Adrenal gland (tissue), 12 donors: ENCODE measurements around the gene SBF1. TPM values are rescaled to one million over a fixed set of nuclear protein-coding genes. Genes with fewer than 3 reads are reported as not detected.

Experiments used
- DNase-seq, 7 donors: peaks; one replicate each; pipeline ENCODE4 v3.0.0-alpha.2; 2019 to 2020
- H3K27ac ChIP-seq, 5 donors: fragments of 200-600 bp; sonication (generic) in 4 of 5; 1 replicate in 3 of 5; 2 replicates in 2 of 5; pipeline versions ENCODE4 v1.5.1 to v1.8.0; 2016 to 2020; ENCODE audit warnings: mild to moderate bottlenecking in 1 of 5
- H3K27me3 ChIP-seq: fragments of 200-600 bp; 2 replicates; pipeline ENCODE4 v1.8.0; 2021
- H3K36me3 ChIP-seq, 2 donors: fragments of 200-600 bp; replicated peaks in 1 of 2; 1 replicate in 1 of 2; 2 replicates in 1 of 2; pipeline versions ENCODE4 v1.5.1 to v1.8.0; 2018 to 2022
- H3K4me1 ChIP-seq, 2 donors: fragments of 200-600 bp; replicated peaks in 1 of 2; 1 replicate in 1 of 2; 2 replicates in 1 of 2; pipeline versions ENCODE4 v1.5.1 to v1.8.0; 2018 to 2021
- H3K4me3 ChIP-seq, 4 donors: fragments of 200-600 bp; sonication (generic) in 3 of 4; one replicate each; pipeline ENCODE4 v1.5.1; 2016 to 2018
- H3K9me3 ChIP-seq, 3 donors: fragments of 200-600 bp; sonication (generic) in 1 of 3; replicated peaks in 1 of 3; 1 replicate in 2 of 3; 2 replicates in 1 of 3; pipeline versions ENCODE4 v1.5.1 to v1.8.0; 2016 to 2021
- POLR2A ChIP-seq, 2 donors: fragments of 450-650 bp; IDR thresholded peaks; one replicate each; pipeline ENCODE4 v1.6.1; 2017; ENCODE audit warnings: antibody characterized with exemption in 2 of 2, mild to moderate bottlenecking in 2 of 2, moderate library complexity in 1 of 2
- WGBS, 4 donors: extraction: QIAGEN DNeasy Blood & Tissue Kit in 2 of 4; methylation state at CpG; one replicate each; pipeline versions ENCODE4 v1.1.5 to v1.1.7; 2013 to 2017; 5-methylcytosine and 5-hydroxymethylcytosine counted together
- intact Hi-C, 2 donors: fragments of 100-400 bp; cut with DNase I; formaldehyde crosslinking; loops; one replicate each; pipeline versions ENCODE4 v1.14.1 to v1.15.0; 2022 to 2023
- polyA plus RNA-seq, 3 donors: library from polyadenylated mRNA; stranded (reverse); fragments of 200-250 nt in 2 of 3; fragments of 350-450 nt in 1 of 3; fragmentation: Illumina TruSeq in 1 of 3; extraction: RNeasy Lipid Tissue Mini Kit (QIAGEN cat#74804) in 1 of 3; gene quantifications; one replicate each; pipeline ENCODE4 v1.2.3, GENCODE V29; 2013 to 2014
- total RNA-seq, 9 donors: library from RNA; depleted of rRNA in 4 of 9; stranded (reverse); fragments of >200 nt in 4 of 9; fragments of 120-200 nt in 1 of 9; fragmentation: NEBNext Ultra II Directional in 1 of 9; extraction: Animal tissue kit (Norgen Biotek cat#: 25700) in 1 of 9; gene quantifications; one replicate each; pipeline versions ENCODE4 v1.1.0 to v1.2.4, GENCODE V29; 2013 to 2023
- TF ChIP-seq, protein P1 (sequence below), 6 experiments: fragments of 450-650 bp in 4 of 6; fragments of 200-600 bp in 2 of 6; sonication (generic) in 1 of 6; IDR thresholded peaks; 1 replicate in 5 of 6; 2 replicates in 1 of 6; pipeline versions ENCODE4 v1.5.1 to v1.8.0; 2016 to 2021; ENCODE audit warnings: antibody characterized with exemption in 6 of 6, mild to moderate bottlenecking in 2 of 6, moderate library complexity in 1 of 6
- donor health status: healthy with polysubstance abuse.
- donor health status: Bipolar disorder and iron deficiency.
- donor health status: DM: yes; HTN: yes; CAD: no.
- donor health status: DM: no; HTN: no; CAD: no.
- donor health status: DM: no; HTN: no; CAD: no.
- donor health status: DM: yes; HTN: yes; CAD: no.

The SBF1 gene
- total and polyA plus RNA-seq, 12 donors, result 8.4 to 117 (median 72.9) TPM

DNA sequence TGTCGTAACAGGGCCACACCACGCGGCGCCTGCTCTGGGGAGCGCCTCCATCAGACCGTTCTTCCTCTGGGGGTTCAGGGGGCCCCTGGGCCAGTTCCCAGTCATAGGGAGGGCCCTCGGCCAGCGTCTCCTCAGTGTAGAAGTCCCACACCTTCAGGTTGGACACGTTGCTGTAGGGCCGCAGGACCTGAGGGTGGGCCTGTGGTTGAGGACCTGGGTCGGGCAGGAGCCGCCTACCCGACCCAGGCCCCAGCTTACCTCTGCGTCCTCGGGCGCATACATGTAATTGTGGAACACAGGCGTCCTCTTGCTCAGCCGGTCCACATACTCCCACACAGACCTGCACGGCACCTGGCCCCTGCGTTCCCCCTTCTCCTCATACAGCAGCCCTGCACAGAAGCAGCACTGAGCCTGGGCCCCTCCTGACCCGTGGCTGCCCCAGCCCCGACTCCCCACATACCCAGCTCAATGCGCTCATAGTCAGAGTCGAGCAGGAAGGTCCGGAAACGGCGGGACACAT is 20.2 kb downstream of the SBF1 start:
- DNase-seq, result no peak
- WGBS, 4 donors, result 92 to 97% (median 95%) methylated on average over 13 to 27 of the region's 27 CpGs
- no peak overlapping the region for H3K27ac ChIP-seq
- peaks cover 0 to 63% of the 10 kb centered on the region in 2 donors for H3K36me3 ChIP-seq
- no peaks in the 10 kb centered on the region for H3K9me3 ChIP-seq
- intact Hi-C loops, result no loop called here
- H3K27me3 ChIP-seq, result no peaks in the 10 kb centered on the region
- no peak for TF ChIP-seq POLR2A (IDR thresholded peaks at IDR 0.05)
- TF ChIP-seq, protein P1, sequence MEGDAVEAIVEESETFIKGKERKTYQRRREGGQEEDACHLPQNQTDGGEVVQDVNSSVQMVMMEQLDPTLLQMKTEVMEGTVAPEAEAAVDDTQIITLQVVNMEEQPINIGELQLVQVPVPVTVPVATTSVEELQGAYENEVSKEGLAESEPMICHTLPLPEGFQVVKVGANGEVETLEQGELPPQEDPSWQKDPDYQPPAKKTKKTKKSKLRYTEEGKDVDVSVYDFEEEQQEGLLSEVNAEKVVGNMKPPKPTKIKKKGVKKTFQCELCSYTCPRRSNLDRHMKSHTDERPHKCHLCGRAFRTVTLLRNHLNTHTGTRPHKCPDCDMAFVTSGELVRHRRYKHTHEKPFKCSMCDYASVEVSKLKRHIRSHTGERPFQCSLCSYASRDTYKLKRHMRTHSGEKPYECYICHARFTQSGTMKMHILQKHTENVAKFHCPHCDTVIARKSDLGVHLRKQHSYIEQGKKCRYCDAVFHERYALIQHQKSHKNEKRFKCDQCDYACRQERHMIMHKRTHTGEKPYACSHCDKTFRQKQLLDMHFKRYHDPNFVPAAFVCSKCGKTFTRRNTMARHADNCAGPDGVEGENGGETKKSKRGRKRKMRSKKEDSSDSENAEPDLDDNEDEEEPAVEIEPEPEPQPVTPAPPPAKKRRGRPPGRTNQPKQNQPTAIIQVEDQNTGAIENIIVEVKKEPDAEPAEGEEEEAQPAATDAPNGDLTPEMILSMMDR (IDR thresholded peaks at IDR 0.05), result no peak
- no peaks in the 10 kb centered on the region for H3K4me1 ChIP-seq
- H3K4me3 ChIP-seq, result no peak overlapping the region

DNA sequence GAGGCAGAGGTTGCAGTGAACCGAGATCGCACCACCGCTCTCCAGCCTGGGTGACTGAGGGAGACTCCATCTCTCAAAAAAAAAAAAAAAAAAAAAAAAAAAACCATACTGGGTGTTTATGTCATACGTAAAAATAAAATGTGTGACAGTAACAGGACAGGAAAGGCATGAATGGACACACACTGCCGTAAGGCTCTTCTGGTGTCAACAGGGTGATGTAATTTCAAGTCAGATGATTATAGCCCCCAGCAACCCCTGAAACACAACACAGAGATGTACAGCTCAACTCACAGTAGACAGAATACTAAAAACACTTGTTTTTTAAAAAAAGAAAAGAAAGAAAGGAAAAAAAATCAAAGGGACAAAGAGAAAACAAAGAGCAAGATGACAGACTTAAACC is 22.2 kb downstream of the SBF1 start:
- no peak for DNase-seq
- Histone ChIP-seq H3K27me3 (no peaks in the 10 kb centered on the region), H3K27ac (no peak overlapping the region), H3K4me3 (no peak overlapping the region), H3K36me3 (peaks cover 0 to 60% of the 10 kb centered on the region in 2 donors), H3K9me3 (no peaks in the 10 kb centered on the region), H3K4me1 (no peaks in the 10 kb centered on the region)
- TF ChIP-seq POLR2A (IDR thresholded peaks at IDR 0.05), result no peak
- TF ChIP-seq, protein P1 (IDR thresholded peaks at IDR 0.05), result no peak
- WGBS, 4 donors, result 88 to 92% (median 91%) methylated on average over 5 of the region's 5 CpGs
- intact Hi-C loops, result no loop called here

DNA sequence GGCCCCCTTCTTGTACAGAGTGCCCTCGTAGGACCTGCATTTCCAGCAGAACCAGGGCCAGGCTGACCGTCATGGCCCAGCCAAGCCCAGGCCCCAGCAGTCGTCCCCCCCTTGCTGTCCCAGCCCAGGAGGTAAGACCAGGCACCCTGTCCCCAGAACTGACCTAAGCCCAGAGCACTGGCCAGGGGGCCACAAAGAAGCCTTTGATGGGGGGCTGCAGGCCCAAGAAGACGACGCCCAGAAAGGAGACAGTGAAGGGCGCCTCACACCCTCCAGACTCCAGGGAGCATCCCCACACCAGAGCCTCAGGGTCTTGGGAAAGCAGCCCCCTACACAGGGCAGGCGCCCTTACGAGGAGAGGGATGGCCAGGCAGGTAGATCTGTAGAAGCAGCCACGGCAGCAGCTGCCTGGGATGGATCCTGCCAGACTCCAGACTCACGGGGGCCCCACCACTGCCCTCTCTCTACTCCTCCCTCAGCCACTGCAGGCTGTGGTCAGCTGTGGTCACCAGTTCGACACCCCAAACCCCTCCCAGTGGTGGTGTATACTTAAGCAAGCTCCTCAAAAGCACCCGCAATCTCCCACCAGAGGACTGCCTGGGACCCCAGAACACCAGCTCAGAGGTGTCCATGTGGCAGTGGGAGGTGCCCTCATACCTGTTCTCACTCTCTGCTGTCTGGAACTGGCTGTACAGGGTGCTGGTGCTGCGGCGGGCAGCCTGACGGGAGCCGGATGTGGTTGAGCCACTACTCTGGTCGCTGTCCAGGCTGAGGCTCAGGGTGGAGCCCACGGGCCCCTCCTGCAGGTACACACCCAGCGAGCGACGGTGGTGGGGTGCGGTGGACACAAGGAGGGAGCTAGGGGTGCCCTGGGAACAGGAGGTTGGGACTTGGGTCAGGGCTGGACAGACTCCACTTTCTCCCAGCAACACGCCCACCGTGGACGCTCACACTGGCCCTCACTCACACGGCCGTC is 27.0 kb downstream of the SBF1 start:
- Histone ChIP-seq H3K9me3 (no peaks in the 10 kb centered on the region), H3K36me3 (peaks cover 0 to 54% of the 10 kb centered on the region in 2 donors), H3K4me3 (no peak overlapping the region), H3K27ac (no peak overlapping the region), H3K4me1 (peaks cover 10 to 17% of the 10 kb centered on the region in 2 donors), H3K27me3 (no peaks in the 10 kb centered on the region)
- no peak for DNase-seq
- no peak for TF ChIP-seq POLR2A (IDR thresholded peaks at IDR 0.05)
- TF ChIP-seq, protein P1 (IDR thresholded peaks at IDR 0.05), result no peak
- intact Hi-C loops, result no loop called here
- WGBS, 4 donors, result 89 to 94% (median 90%) methylated on average over 16 to 27 of the region's 27 CpGs

DNA sequence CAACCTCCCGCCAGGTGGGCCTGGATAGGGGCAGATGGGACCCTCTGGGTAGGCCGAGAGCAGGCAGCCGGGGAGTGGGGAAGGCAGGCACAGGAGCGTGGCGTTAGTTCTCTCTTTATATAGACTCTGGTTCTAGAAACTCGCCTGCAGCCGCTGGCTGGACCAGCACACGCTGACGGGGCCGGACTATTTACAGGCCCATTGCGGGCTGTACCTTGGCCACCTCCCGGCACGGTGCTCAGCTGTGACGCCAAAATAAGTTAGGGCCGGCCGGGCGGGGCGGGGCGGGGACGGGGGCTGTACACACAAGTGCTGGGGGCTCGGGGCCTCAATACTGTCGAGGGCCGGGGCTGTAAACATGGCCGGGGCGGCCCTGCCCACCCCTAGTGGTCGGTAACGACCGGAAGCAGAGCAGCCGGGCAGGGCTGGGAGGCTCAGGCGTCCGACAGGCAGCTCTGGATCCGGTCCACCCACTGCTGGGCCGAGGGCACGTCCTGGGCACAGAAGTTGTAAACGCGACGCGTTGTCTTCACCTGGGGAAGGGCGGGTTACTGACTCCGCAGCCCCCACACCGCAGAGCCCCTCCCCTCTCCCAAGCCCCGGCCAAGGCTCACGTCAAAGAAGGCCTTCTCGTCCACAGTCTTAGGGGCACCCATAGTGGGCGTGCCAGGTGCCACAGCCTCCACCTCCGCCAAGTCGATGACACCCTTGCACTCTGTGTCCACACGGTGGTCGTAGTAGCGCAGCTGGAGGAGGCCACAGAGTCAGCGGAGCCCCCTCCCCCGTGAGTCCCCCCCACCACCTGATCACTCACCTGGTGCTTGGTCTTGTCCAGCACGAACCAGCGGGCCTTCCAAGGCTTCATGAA is 27.9 kb downstream of the SBF1 start:
- intact Hi-C loops, result no loop called here
- Histone ChIP-seq H3K4me1 (peaks cover 10 to 17% of the 10 kb centered on the region in 2 donors), H3K4me3 (no peak overlapping the region), H3K27me3 (no peaks in the 10 kb centered on the region), H3K27ac (no peak overlapping the region), H3K36me3 (peaks cover 0 to 54% of the 10 kb centered on the region in 2 donors), H3K9me3 (no peaks in the 10 kb centered on the region)
- TF ChIP-seq POLR2A (IDR thresholded peaks at IDR 0.05), result no peak
- TF ChIP-seq, protein P1 (IDR thresholded peaks at IDR 0.05), result no peak
- no peak for DNase-seq
- WGBS, 4 donors, result 89 to 92% (median 90%) methylated on average over 29 to 54 of the region's 54 CpGs
